HCT116 (cell line): Measurements from ENCODE around the gene IL36A. TPM values are rescaled to one million over a fixed set of nuclear protein-coding genes. Genes with fewer than 3 reads are reported as not detected.

ENCODE experiments used
- ATAC-seq: fragments of 200-7000 bp; cut with Tn5 transposase; 2 replicates; pipeline ENCODE4 v1.9.1; 2020; ENCODE audit warnings: mild to moderate bottlenecking, moderate library complexity
- BruUV-seq: library from RNA; stranded (reverse); fragments of 400-500 nt; replicated peaks from 2 replicates; lab custom pipeline; 2021; lab: Mats Ljungman, UMichigan
- CTCF ChIA-PET: fragments of 300-600 bp; sonication (Branson Sonifier 250); formaldehyde crosslinking; loops from one replicate; lab custom pipeline; 2021; ENCODE audit warnings: antibody characterized with exemption; lab: Charles Lee
- POLR2A ChIA-PET: fragments of 300-600, 350-600 bp; sonication (Branson Sonifier 250); formaldehyde crosslinking; loops from one replicate; lab custom pipeline; 2021; ENCODE audit warnings: antibody characterized with exemption; lab: Charles Lee
- RAD21 ChIA-PET, 2 experiments: fragments of 300-600 bp; sonication (Branson Sonifier 250); formaldehyde crosslinking; loops; one replicate each; lab custom pipeline; 2023; ENCODE audit warnings: low total read pairs in 2 of 2; ENCODE audit not compliant: uncharacterized antibody in 2 of 2, unreplicated experiment in 2 of 2, low non-redundant PET in 1 of 2; lab: Charles Lee
- DNase-seq: peaks from one replicate; pipeline ENCODE4 v3.0.0-alpha.2; 2010; ENCODE audit warnings: low read depth, low spot score
- H2AFZ ChIP-seq: fragments of 200-600 bp; shearing (Covaris generic), sonication (generic); 2 replicates; pipeline ENCODE4 v1.6.1; 2017; ENCODE audit warnings: low read depth, mixed run types, mixed read lengths, antibody characterized with exemption, low read length; ENCODE audit not compliant: poor library complexity, severe bottlenecking
- H3K27ac ChIP-seq: 2 replicates; pipeline ENCODE4 v1.5.1; 2012; ENCODE audit warnings: low read depth, low read length
- H3K27me3 ChIP-seq: fragments of 200-600 bp; sonication (generic); 2 replicates; pipeline ENCODE4 v1.6.1; 2016; ENCODE audit warnings: mixed run types, low read length, mixed read lengths; ENCODE audit not compliant: insufficient read depth
- H3K36me3 ChIP-seq, 2 experiments: fragments of 200-500 bp in 1 of 2; fragments of 200-600 bp in 1 of 2; sonication (Bioruptor generic) in 1 of 2; sonication (generic) in 1 of 2; 2 replicates each; pipeline versions ENCODE4 v1.5.1 to v1.6.1; 2014 to 2016; ENCODE audit warnings: low read length in 2 of 2, inconsistent platforms in 1 of 2, mixed read lengths in 1 of 2, mixed run types in 1 of 2; ENCODE audit not compliant: insufficient read depth in 2 of 2, control insufficient read depth in 1 of 2
- H3K4me1 ChIP-seq, 2 experiments: fragments of 200-600 bp in 1 of 2; sonication (generic) in 1 of 2; 2 replicates each; pipeline versions ENCODE4 v1.5.1 to v1.6.1; 2012 to 2017; ENCODE audit warnings: low read length in 2 of 2, inconsistent platforms in 1 of 2, mild to moderate bottlenecking in 1 of 2, mixed read lengths in 1 of 2, mixed run types in 1 of 2, moderate library complexity in 1 of 2; ENCODE audit not compliant: insufficient read depth in 2 of 2, control insufficient read depth in 1 of 2
- H3K4me2 ChIP-seq: fragments of 200-600 bp; sonication (generic); 2 replicates; pipeline ENCODE4 v1.6.1; 2017; ENCODE audit warnings: mixed run types, low read length, mixed read lengths
- H3K4me3 ChIP-seq, 2 experiments: fragments of 200-600 bp in 1 of 2; sonication (generic) in 1 of 2; replicated peaks in 1 of 2; 2 replicates each; pipeline ENCODE4 v1.5.1; 2011 to 2016; ENCODE audit warnings: low read length in 2 of 2, control low read depth in 1 of 2, low read depth in 1 of 2, mild to moderate bottlenecking in 1 of 2, mixed read lengths in 1 of 2, mixed run types in 1 of 2
- H3K79me2 ChIP-seq: fragments of 200-600 bp; sonication (generic); 2 replicates; pipeline ENCODE4 v1.6.1; 2017; ENCODE audit warnings: mild to moderate bottlenecking, mixed run types, low read length, moderate library complexity, mixed read lengths; ENCODE audit not compliant: insufficient read depth
- H3K9ac ChIP-seq: fragments of 200-600 bp; sonication (generic); 2 replicates; pipeline ENCODE4 v1.6.1; 2016; ENCODE audit warnings: low read length, mixed read lengths
- H3K9me2 ChIP-seq: fragments of 200-600 bp; sonication (generic), shearing (Covaris generic); 2 replicates; pipeline ENCODE4 v1.6.1; 2017; ENCODE audit warnings: mixed run types, mild to moderate bottlenecking, moderate library complexity; ENCODE audit not compliant: insufficient read depth
- H3K9me3 ChIP-seq, 2 experiments: fragments of 200-500 bp in 1 of 2; fragments of 200-600 bp in 1 of 2; sonication (Bioruptor generic) in 1 of 2; sonication (generic) in 1 of 2; 2 replicates each; pipeline ENCODE4 v1.6.1; 2014 to 2017; ENCODE audit warnings: low read length in 2 of 2, mixed read lengths in 2 of 2, inconsistent platforms in 1 of 2, low read depth in 1 of 2, mild to moderate bottlenecking in 1 of 2, mixed run types in 1 of 2, moderate library complexity in 1 of 2; ENCODE audit not compliant: control insufficient read depth in 1 of 2, insufficient read depth in 1 of 2
- H4K20me1 ChIP-seq: fragments of 200-600 bp; sonication (generic), shearing (Covaris generic); 2 replicates; pipeline ENCODE4 v1.6.1; 2017; ENCODE audit warnings: mixed run types, mild to moderate bottlenecking, moderate library complexity; ENCODE audit not compliant: insufficient read depth
- ATF3 ChIP-seq: IDR thresholded peaks from 2 replicates; pipeline ENCODE4 v1.6.1; 2012
- CEBPB ChIP-seq: IDR thresholded peaks from 2 replicates; pipeline ENCODE4 v1.6.1; 2012; ENCODE audit warnings: low read depth
- CTCF ChIP-seq, 3 experiments: fragments of 200-600 bp in 1 of 3; sonication (generic) in 1 of 3; IDR thresholded peaks in 2 of 3; conservative IDR thresholded peaks in 1 of 3; 2 replicates each; pipeline ENCODE4 v1.5.1; 2012 to 2017; ENCODE audit warnings: low read depth in 2 of 3, low read length in 2 of 3, antibody characterized with exemption in 1 of 3, borderline replicate concordance in 1 of 3, control low read depth in 1 of 3, mild to moderate bottlenecking in 1 of 3, mixed read lengths in 1 of 3, mixed run types in 1 of 3, moderate library complexity in 1 of 3; ENCODE audit not compliant: insufficient read depth in 1 of 3
- ELF1 ChIP-seq: IDR thresholded peaks from 2 replicates; pipeline ENCODE4 v1.6.1; 2012; ENCODE audit warnings: low read depth, borderline replicate concordance
- EZH2 ChIP-seq: fragments of 200-600 bp; sonication (generic); IDR thresholded peaks from 2 replicates; pipeline ENCODE4 v1.6.1; 2017; ENCODE audit warnings: antibody characterized with exemption, mixed run types
- FOSL1 ChIP-seq: IDR thresholded peaks from 2 replicates; pipeline ENCODE4 v1.6.1; 2012; ENCODE audit warnings: low read depth
- SIN3A ChIP-seq: IDR thresholded peaks from 2 replicates; pipeline ENCODE4 v1.6.1; 2012; ENCODE audit warnings: low read depth
- TCF7L2 ChIP-seq: IDR thresholded peaks from 2 replicates; pipeline ENCODE4 v1.7.0; 2011; ENCODE audit warnings: borderline replicate concordance, inconsistent platforms; ENCODE audit not compliant: insufficient read depth, insufficient read length; ENCODE audit errors: extremely low read depth
- YY1 ChIP-seq: IDR thresholded peaks from 2 replicates; pipeline ENCODE4 v1.6.1; 2011; ENCODE audit warnings: low read length, low read depth, moderate library complexity, mild to moderate bottlenecking; ENCODE audit not compliant: insufficient replicate concordance; ENCODE audit errors: extremely low read depth
- ZFX ChIP-seq: fragments of 450-650 bp; IDR thresholded peaks from 2 replicates; pipeline ENCODE4 v1.6.1; 2017
- intact Hi-C: fragments of 100-400 bp; cut with micrococcal nuclease; formaldehyde crosslinking; loops from 2 replicates; pipeline ENCODE4 v1.10.0; 2022
- total RNA-seq: library from RNA; stranded (reverse); gene quantifications from one replicate; pipeline ENCODE4 v1.2.1, GENCODE V29; 2021; ENCODE audit not compliant: unreplicated experiment
- TF ChIP-seq, protein P1 (sequence below): IDR thresholded peaks from 2 replicates; pipeline ENCODE4 v1.6.1; 2011; ENCODE audit warnings: mild to moderate bottlenecking, low read length, moderate library complexity; ENCODE audit not compliant: insufficient replicate concordance; ENCODE audit errors: extremely low read depth
- TF ChIP-seq, protein P2 (sequence below): IDR thresholded peaks from 2 replicates; pipeline ENCODE4 v1.6.1; 2012

Gene IL36A
- total RNA-seq, 1 experiment from 2014 or later = not detected

- DNase-seq (no peak), ATAC-seq (no peak)
- BruUV-seq = no TSS peak
- Histone ChIP-seq H3K27ac (no peak overlapping the region), H3K27me3 (no peaks in the 10 kb centered on the region), H2AFZ (no peak overlapping the region), H3K9ac (no peak overlapping the region), H4K20me1 (no peaks in the 10 kb centered on the region), H3K9me2 (no peaks in the 10 kb centered on the region), H3K4me2 (no peak overlapping the region), H3K4me1 (no peaks in the 10 kb centered on the region), H3K79me2 (no peaks in the 10 kb centered on the region), H3K36me3 (no peaks in the 10 kb centered on the region), H3K9me3 (no peaks in the 10 kb centered on the region), H3K4me3 (no peak overlapping the region)
- CTCF ChIA-PET = no interaction called here
- POLR2A ChIA-PET = no interaction called here
- RAD21 ChIA-PET = no interaction called here
- intact Hi-C loops = no loop called here
- TF ChIP-seq CTCF (IDR thresholded peaks at IDR 0.05 in 2 of 3, conservative IDR thresholded peaks at IDR 0.05 in 1 of 3; ENCODE audit: borderline replicate concordance in 1 of 3, insufficient read depth in 1 of 3, low read depth in 2 of 3, low read length in 2 of 3) (peak in 2 of 3 experiments; percentile 9 to 29; a peak in 1 of 6 replicates), TCF7L2 (no peak)
Measured at GRCh38 chr2:113050921-113051895, 45.9 kb downstream of the IL36A start.

- DNase-seq = no peak
- H3K9me3 ChIP-seq = no peaks in the 10 kb centered on the region
- no peak within 1 kb of the TSS for H3K27ac ChIP-seq
- no peak within 1 kb of the TSS for H3K9ac ChIP-seq
- H3K36me3 ChIP-seq = no peaks in the 10 kb centered on the region
- no peaks in the 10 kb centered on the region for H3K9me2 ChIP-seq
- ChIA-PET CTCF (no interaction called here), RAD21 (no interaction called here), POLR2A (no interaction called here)
- no peaks in the 10 kb centered on the region for H4K20me1 ChIP-seq
- intact Hi-C loops = no loop called here
- no peak within 1 kb of the TSS for H2AFZ ChIP-seq
- no peak for ATAC-seq
- no peaks in the 10 kb centered on the region for H3K79me2 ChIP-seq
- no peaks in the 10 kb centered on the region for H3K27me3 ChIP-seq
- no peaks in the 10 kb centered on the region for H3K4me1 ChIP-seq
- no peak within 1 kb of the TSS for H3K4me2 ChIP-seq
- no TSS peak for BruUV-seq
- no peak within 1 kb of the TSS for H3K4me3 ChIP-seq
- TF ChIP-seq ZFX (no peak), ELF1 (no peak), EZH2 (no peak), SIN3A (no peak), YY1 (no peak), TCF7L2 (no peak), FOSL1 (no peak), CEBPB (no peak), ATF3 (no peak)
- TF ChIP-seq, protein P1, sequence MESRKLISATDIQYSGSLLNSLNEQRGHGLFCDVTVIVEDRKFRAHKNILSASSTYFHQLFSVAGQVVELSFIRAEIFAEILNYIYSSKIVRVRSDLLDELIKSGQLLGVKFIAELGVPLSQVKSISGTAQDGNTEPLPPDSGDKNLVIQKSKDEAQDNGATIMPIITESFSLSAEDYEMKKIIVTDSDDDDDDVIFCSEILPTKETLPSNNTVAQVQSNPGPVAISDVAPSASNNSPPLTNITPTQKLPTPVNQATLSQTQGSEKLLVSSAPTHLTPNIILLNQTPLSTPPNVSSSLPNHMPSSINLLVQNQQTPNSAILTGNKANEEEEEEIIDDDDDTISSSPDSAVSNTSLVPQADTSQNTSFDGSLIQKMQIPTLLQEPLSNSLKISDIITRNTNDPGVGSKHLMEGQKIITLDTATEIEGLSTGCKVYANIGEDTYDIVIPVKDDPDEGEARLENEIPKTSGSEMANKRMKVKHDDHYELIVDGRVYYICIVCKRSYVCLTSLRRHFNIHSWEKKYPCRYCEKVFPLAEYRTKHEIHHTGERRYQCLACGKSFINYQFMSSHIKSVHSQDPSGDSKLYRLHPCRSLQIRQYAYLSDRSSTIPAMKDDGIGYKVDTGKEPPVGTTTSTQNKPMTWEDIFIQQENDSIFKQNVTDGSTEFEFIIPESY = no peak
- TF ChIP-seq, protein P2, sequence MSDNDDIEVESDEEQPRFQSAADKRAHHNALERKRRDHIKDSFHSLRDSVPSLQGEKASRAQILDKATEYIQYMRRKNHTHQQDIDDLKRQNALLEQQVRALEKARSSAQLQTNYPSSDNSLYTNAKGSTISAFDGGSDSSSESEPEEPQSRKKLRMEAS = no peak
Measured at GRCh38 chr2:113052396-113052917, 47.2 kb downstream of the IL36A start, which contains the start of gene IL36B. Gene IL36B, minus strand, starts transcription at chr2:113052867.
